D721Med (cell line): ENCODE results near the gene ZNF526.

Experiments
- DNase-seq: peaks from one replicate; pipeline ENCODE4 v3.0.0; 2011; ENCODE audit warnings: low spot score; ENCODE audit not compliant: insufficient read length
- FAIRE-seq: peaks from 2 replicates; lab custom pipeline; 2011; peaks lifted over from hg19 to GRCh38; lab: Jason Lieb, UNC
- CTCF ChIP-seq: IDR thresholded peaks from 2 replicates; pipeline ENCODE4 v1.5.1; 2012; ENCODE audit warnings: mild to moderate bottlenecking, control low read depth; ENCODE audit not compliant: insufficient read depth; ENCODE audit errors: missing control alignments

Gene ZNF526

DNA sequence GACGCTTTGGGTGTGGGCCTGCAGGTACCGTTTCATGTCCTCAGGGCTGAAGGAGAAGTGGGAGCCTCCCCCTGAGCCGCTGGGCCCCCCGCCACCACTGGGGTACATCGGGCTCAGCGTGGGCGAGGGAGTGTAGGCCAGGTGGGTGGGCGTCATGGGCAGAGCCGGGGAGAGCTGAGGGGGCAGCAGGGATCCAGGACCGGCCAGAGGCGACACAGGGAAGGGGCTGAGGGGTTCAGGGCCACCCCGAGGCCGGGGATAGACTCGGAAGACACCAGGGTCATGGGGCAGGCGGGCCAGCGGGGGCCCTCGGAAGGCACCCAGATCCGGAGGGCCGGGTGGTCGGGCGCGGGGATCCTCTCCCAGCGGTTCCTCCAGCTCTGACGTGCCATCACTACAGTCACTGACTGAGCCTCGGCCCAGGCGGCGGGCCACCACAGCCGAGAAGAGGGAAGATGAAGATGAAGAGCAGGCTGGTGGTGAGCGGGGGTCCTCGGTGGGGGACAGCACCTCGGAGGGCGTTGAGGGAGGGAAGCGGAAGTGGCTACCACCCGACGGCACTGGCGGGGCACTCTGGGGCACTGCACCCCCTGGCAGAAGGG lies 29.1 kb downstream of the ZNF526 start:
- no peak for TF ChIP-seq CTCF
- DNase-seq (no peak), FAIRE-seq (no peak)

DNA sequence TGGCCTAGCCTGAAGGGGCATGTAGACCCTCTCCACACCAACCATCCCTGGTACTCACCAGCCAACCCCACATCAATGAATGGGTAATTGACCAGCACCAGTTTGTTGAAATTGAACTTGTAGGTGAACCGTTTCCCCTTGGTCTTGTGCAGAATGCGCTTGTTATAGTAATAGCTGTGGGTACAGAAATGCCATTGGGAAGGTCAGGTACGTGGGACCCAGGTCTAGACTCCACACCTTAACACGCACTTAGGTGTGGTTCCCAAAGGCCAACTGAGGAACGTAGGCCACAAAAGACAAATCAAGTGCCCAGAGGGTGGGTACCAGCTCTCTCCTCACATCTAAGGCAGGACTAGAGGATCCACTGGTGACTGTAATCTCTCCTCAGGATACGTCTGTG lies 29.7 kb downstream of the ZNF526 start:
- FAIRE-seq (no peak), DNase-seq (no peak)
- TF ChIP-seq CTCF = no peak

GRCh38 chr19:42250183-42250665 lies 30.1 kb downstream of the ZNF526 start:
- TF ChIP-seq CTCF = no peak
- DNase-seq (no peak), FAIRE-seq (no peak)

DNA sequence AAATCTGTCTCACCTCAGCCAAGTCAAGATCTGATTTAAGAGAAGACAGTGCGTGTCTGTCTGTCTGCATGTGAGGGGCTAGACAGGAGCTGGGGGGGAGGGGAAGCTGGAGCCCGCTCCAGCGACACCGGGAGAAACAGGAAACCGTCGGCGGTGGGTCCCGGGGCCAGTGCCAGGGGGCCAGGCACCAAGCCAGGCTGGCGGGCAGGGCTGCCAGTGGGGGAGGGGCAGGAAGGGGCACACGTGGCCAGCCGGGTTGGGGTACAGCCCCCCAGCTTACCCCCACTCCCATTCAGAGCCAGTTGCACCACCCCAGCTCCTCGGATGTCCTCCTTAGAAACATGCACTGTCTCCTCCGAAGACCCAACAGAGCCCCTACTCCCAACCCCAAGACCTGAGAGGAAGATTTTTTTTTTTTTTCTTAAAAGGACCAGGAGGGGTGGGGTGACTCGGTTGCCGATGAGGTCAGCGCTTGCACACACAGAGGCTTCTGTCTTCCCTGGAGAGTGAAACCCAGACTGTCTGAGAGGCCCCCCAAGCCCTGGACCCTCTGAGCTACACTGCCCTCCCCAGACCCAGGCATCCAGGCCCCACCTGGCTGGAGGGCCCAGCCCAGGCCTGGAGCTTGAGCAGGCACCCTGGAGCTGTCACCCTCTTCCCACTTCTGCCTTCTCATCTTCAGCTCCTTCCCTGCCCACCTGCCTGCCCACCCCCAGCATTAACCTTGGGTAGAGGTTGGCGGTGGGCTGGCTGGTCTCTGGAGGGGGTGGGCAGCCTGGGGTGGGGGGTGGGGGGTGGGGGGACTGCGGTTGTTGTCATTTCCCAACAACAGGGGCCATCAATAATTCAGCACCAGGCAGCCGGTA lies 30.8 kb downstream of the ZNF526 start:
- no peak for DNase-seq
- FAIRE-seq = no peak
- no peak for TF ChIP-seq CTCF

DNA sequence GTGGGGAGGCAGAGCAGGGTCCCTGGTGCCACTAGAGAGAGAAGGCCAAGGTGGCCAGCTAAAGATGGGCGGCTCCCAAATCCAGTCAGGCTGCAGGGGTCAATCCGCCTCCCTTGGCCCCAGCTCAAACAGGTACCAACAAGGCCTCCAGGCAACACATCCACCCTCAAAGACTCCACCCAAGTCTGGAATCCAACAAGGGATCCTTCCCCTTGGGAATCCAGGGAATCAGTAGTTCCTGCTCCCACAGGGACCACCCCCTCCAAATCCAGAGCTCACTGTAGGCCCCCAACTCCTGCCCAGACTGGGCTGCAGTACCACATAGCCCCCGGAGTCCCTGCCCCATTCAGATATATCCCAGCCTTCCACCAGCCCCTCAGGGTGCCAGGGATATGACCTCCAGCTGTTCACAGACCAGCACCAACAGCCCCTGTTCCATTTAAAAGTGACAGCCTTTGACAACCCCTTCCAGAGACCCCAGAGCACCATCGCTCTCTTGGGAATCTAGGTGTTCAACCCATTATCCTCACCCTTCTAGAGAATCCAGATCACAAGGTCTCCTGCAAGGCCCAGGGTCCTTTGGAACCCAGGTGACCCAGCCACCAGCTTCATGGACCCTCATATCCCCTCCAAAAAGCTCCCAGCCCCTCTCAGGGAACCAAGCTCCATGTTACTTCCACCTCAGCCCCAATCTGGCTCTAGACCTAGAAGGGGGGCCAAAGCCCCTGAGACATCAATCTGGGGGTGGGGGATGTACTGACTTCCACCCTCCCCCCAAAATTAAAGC lies 31.7 kb downstream of the ZNF526 start:
- DNase-seq (no peak), FAIRE-seq (no peak)
- no peak for TF ChIP-seq CTCF

DNA sequence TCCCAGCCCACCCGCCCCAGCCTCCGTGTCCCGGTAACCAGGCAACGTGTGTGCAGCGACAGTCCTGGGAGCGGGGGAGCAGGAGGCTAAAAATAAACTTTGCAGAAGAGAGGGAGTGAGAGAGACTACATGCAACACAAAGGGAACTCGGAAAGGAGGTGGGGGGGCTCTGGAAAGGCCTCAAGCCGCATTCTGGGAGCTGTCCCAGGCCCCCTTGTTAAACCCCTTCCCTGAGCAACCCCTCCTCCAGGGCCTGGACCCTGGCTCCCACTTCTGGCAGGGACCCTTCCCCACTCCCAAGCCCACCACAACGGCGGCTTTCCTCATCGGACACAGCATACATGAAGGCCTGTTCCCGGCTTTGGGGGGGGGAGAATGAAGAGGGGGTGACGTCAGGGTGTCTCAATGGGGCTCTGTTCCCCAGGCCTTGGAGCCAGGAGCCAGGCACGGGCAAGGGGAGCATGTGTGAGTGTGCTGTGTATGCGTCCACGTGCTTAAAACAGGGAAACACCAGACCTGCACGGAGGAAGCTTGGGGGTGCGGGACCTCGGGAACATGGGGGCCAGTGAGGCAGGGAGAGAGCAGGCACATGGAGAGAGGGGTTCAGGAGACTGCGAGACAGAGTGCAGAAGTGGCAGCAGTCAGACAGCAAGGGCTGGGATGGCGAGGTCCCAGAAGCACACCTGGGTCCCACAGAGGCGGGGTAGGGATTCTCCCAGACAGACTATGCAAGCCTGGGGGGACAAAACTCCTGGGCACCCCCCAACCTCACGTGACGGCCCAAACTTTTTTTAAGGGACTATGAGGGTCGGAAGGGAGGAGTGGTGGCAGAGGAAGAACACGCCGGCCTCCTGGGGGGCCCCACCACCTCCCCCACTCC lies 32.5 kb downstream of the ZNF526 start:
- no peak for TF ChIP-seq CTCF
- DNase-seq (no peak), FAIRE-seq (no peak)
